GM21360 (cell line): ENCODE measurements around the gene DPF1.

Experiments used
- ATAC-seq: cut with Tn5 transposase; IDR thresholded peaks from one replicate; pipeline ENCODE4 v1.9.1; 2021; ENCODE audit warnings: mild to moderate bottlenecking, moderate library complexity; ENCODE audit not compliant: unreplicated experiment

The DPF1 gene

DNA sequence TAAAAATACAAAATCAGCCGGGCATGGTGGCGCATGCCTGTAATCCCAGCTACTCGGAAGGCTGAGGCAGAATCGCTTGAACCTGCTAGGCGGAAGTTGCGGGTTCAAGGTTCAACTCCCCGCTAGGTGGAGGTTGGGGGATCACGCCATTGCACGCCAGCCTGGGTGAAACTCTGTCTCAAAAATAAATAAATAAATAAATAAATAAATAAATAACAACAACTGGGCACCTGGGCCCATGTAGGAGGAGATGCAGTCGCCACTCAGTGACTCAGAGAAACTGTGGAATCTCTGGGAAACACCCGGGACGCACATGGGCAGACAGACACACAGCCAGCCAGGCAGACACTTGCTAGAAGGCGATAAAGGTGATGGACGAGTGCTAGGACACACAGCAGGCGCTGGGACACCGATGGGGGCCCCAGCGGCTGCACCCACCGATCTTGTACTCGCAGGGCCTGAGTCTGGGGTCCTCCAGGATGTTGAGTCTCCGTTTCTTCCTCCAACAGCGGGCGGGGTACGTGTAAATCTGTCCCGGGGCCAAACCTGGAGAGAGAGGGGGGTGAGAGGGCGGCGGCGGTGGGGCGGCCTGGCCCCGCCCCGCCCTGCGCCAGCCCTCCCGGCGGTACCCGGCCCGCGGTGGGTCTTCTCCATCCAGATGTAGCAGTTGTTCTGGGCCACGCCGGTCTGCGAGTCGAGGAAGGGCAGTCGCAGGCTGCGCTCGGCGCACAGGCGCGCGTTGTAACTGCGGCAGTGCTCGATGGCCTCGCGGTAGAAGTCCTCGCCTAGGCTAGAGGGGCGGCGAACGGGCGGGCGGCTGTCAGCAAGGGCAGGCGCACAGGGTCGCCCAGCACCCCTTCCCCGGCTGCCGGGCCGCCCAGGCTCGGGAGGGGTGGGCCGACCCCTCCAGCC, 1.8 kb downstream of the DPF1 start:
- ATAC-seq = no peak

DNA sequence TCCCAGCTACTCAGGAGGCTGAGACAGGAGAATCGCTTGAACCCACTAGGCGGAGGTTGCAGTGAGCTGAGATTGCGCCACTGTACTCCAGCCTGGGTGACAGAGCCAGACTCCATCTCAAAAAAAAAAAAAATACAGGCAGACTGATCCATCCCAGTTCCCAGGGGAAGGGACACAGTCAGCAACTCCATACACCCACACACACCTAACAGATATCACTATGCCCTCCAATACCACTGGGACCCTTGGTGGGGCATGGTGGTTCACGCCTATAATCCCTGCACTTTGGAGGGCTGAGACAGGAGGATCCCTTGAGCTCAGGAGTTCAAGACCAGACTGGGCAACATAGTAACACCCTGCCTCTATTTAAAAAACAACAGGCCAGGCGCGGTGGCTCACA, 2.6 kb downstream of the DPF1 start:
- ATAC-seq = no peak

GRCh38 chr19:38219221-38219620, 4.8 kb downstream of the DPF1 start:
- ATAC-seq = no peak

GRCh38 chr19:38218204-38218603, 5.8 kb downstream of the DPF1 start:
- no peak for ATAC-seq

- ATAC-seq = no peak
Measured at GRCh38 chr19:38216785-38217641, 7.0 kb downstream of the DPF1 start.

DNA sequence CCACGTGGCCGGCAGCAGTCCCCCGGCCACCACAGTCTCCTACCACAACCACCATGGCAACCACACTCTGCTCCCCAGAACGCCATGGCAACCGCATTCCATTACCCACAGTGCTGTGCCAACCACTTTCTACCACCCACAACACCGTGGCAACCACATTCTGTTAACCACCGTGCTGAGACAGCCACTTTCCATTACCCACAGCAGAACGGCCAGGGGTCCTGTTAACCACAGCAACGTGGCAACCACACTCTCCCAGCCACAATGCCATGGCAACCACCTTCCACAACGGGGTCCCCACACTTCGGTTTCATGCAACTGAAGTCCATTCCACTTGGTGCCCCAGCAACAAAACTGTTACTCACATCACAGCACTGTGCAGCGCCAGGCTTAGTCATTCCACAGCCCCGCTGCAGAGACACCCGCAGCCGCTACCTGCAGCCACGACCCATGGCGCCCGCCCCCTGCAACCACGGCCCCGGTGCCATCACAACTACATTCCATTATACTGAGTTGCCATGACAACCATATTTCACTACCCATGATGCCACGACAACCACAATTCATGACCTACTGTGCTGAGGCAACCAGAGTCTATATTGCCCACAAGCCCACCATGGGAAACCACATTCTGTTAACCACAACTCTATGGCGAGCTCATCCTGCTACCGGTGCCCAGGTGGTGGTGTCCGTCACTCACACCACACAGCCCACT, 10.0 kb downstream of the DPF1 start:
- ATAC-seq = peak; percentile 51

DNA sequence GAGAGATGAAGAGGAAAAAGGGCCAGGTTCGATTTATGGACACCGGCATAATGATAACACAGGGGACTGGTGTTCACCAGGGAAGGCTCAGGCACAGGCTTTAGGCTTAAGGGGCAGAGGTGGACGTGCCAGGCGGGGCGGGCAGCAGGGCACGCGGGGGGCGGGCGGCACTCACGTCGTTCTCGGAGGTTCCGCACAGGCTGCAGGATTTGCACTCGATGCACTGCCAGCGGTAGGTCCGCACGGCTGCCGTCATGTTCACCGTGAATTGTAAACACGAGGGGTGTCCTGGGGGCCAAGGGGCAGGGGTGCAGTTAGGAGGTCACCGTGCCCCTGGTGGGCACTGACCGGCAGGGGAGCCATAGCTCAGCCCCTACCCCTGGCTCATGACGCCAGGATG, 10.6 kb downstream of the DPF1 start:
- no peak for ATAC-seq

DNA sequence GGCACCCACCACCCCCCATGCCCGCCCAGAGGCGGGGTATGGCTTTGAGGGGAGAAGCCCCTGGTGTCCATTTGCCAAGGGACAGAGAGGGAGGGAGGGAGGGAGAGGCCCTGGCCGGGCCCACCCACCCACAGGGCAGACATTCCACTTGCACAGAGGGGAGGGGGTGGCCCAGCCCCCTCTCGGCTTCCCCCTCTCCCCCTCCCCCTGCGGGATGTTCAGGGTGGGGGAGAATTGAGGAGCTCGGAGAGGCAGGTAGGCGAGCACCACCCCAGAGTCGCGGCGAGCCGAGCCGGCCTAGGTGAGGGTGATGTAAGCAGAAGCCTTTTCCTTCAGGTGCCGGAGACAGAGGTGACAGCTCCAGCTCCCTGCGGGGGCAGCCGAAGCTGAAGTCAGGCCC, 12.3 kb downstream of the DPF1 start:
- ATAC-seq = no peak

GRCh38 chr19:38211151-38211591, 12.9 kb downstream of the DPF1 start:
- no peak for ATAC-seq

DNA sequence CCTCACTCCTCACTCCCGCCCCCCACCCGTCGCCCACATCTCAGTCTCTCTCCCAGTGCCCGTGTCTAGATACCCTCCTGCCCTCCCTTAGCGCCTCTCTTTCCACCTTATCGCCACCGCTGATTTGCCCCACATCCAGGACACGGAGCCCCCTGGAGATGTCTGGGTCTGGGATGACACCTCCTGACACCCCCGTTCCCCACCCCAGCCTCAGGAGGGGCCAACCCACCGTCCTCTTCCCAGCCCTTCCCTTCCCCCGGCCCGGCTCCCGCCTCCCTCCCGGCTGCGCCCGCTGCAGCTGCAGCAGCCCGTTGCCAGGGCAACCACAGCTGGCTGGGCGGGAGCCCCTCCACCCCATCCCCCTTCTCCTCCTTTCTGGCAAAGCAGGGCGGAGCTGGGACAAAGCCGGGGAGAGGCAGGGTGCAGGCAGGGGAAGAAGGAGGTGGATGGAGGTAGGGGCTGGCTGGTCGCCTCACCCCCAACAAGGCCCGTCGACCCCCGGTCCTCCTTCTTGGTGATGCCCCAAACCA, 13.5 kb downstream of the DPF1 start:
- ATAC-seq = no peak

- no peak for ATAC-seq
Measured at GRCh38 chr19:38209671-38210457, 14.2 kb downstream of the DPF1 start.

- ATAC-seq = no peak
Measured at GRCh38 chr19:38209152-38209551, 14.9 kb downstream of the DPF1 start.

- no peak for ATAC-seq
Measured at GRCh38 chr19:38208571-38208970, 15.5 kb downstream of the DPF1 start.

DNA sequence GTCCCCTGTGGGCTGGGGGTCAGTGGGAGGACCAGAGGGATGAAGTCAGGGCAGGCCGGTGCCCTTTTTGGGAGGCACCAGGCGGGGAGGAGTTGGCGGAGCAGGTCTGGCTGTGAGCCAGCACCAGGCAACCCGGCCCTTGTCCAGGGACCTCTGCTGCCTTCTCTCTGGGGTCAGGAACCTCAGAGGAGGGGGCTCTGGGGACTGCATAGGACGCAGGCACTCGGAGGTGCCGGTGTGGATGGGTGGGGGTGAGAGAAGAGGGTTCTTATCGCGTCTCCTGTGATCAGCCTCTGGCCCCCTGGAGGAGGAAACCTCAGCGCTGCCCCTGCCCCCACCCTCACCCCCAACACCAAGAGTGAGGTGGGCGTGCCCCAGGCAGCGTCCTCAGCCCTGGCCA, 16.5 kb downstream of the DPF1 start:
- no peak for ATAC-seq

DNA sequence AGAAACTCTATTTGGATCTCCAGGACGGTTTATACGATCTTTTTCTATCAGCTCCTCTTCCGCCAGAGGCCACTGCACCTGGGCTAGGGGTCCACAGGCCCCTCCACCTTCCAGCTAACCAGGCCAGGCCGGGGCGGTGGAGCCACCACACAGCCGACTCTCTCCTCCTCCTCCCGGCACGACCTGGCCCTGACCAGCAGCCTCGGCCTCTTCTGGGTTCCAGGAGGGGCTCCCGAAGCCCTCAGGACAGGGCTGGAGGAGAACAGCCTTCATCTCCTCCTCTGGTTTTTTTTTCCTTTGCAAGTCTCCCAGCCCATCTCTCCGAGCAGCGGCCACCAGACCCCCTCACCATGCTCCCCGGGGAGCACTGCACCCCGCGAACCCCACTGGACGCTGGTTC, 17.1 kb downstream of the DPF1 start:
- no peak for ATAC-seq

- no peak for ATAC-seq
Measured at GRCh38 chr19:38206006-38206745, 17.8 kb downstream of the DPF1 start.

DNA sequence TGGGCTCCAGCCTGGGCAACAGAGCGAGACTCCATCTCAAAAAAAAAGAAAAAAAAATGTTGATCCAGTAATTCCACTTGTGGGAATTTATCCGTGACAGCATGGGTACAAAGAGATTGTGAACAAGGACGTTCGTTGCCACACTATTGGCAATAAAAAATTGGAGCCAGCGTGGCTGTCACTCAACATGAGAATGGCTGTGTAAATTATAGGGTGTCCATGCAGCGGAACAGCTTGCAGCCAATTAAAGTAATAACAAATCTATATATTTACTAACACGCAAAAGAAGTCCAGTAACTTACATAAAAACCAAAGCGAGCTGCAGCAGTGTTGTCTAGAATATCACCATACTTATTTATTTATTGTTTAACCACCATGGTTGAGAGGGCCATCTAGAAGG, 19.3 kb downstream of the DPF1 start:
- ATAC-seq = no peak

DNA sequence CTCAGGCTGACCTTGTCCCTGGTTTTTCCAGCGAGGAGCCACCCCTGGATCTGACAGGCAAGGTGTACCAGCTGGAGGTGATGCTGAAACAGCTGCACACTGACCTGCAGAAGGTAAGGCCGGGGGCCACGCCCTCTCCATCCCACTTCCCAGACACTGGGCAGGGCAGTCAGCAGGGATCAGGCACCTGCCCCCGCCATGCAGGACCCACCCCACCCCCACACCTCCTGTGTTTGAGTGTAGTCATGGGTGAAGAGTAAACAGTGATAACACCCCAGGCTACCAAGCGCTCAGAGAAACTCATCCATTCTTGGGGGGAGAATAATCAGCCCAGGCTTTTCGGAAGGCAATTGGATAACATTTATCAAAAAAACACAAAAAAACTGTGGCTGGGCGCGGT, 19.9 kb downstream of the DPF1 start:
- ATAC-seq = no peak

DNA sequence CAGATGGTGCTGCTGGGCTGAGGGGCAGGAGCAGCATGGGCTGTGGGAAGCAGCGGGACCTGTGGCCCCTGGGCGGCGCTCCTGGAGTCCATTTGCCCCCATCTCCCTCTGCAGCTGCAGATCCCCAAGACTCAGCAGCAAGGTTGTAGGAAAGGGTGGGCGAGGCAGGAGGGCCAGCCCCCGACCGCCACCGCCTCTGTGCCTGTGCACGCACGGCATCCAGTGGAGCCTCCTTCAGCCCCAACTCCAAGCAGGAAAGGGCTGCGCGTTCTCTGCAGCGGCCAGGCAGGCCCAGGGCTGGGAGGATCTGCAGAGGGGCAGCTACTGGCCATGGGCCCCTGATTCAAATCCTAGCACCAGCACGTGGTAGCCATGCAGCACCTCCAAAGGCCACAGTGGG, 20.8 kb downstream of the DPF1 start:
- no peak for ATAC-seq

- ATAC-seq = no peak
Measured at GRCh38 chr19:38202504-38202903, 21.5 kb downstream of the DPF1 start.
